RWPE1 (cell line): ENCODE results near the gene LCN6.
"Not testable (repeated sequence)": the region's sequence is repeated elsewhere in the genome, so short reads cannot be mapped to it uniquely, and the experiment has no call there.

ENCODE experiments used
- CTCF ChIA-PET: fragments of 350-600 bp; sonication (Branson Sonifier 250); formaldehyde crosslinking; extraction: SDS; loops from one replicate; lab custom pipeline; 2021; lab: Yijun Ruan, JAX
- POLR2A ChIA-PET: fragments of 400-600 bp; formaldehyde crosslinking; extraction: SDS; loops from one replicate; lab custom pipeline; 2020; ENCODE audit warnings: antibody characterized with exemption; ENCODE audit not compliant: low non-redundant PET; lab: Yijun Ruan, JAX
- DNase-seq: peaks from one replicate; pipeline ENCODE4 v3.0.0; 2012; ENCODE audit warnings: low spot score
- H3K27ac ChIP-seq: fragments of 450-650 bp; 2 replicates; pipeline ENCODE4 v1.5.1; 2017
- TF ChIP-seq, protein P1 (sequence below): fragments of 450-650 bp; conservative IDR thresholded peaks from 2 replicates; pipeline ENCODE4 v1.5.1; 2017; ENCODE audit warnings: low read depth, mild to moderate bottlenecking

LCN6 gene

DNA sequence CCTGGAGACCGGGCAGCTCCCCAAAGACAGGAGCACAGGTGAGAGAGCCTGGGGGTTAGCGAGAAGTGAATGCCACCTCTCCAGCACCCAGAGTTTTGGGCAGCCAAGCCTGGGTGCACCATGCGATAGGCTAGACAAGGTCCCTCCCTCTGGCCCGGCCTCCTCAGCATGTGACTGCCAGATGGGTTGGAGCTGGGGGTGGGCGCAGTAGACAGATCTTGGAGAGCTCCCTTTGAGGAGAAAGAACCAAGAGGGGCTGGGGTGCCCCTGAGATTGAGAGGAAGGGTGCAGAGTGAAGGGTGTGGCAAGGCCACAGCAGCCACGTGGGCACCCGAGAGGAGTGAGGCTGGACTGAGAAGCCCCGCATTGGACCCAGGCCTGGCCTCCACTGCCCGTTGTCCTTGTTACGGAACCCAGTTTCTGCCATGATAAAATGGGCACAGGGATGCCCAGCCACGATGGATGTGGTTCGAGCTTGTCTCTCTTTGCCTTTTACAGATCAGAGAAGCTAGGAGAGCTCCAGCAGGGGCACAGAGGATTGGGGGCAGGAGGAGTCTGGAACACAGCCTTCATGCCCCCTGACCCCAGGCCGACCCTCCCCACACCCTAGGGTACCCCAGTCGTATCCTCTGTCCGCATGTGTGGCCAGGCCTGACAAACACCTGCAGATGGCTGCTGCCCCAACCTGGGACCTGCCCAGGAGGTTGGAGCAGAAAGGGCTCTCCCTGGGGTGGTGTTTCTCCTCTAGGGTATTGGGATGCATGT lies 44.2 kb upstream of the LCN6 start:
- peak overlapping the region; percentile 89 for H3K27ac ChIP-seq
- POLR2A ChIA-PET, result interaction anchor here (1.2 kb wide), 1 partner anchor 14 kb away, joined by 5 read pairs; no protein-coding TSS in a partner anchor
- CTCF ChIA-PET, result interaction anchor here (0.6 to 2.4 kb wide), 7 partner anchors 14 to 97 kb away, joined by 3 to 16 read pairs (median 4); partner anchors contain the start of gene RABL6

DNA sequence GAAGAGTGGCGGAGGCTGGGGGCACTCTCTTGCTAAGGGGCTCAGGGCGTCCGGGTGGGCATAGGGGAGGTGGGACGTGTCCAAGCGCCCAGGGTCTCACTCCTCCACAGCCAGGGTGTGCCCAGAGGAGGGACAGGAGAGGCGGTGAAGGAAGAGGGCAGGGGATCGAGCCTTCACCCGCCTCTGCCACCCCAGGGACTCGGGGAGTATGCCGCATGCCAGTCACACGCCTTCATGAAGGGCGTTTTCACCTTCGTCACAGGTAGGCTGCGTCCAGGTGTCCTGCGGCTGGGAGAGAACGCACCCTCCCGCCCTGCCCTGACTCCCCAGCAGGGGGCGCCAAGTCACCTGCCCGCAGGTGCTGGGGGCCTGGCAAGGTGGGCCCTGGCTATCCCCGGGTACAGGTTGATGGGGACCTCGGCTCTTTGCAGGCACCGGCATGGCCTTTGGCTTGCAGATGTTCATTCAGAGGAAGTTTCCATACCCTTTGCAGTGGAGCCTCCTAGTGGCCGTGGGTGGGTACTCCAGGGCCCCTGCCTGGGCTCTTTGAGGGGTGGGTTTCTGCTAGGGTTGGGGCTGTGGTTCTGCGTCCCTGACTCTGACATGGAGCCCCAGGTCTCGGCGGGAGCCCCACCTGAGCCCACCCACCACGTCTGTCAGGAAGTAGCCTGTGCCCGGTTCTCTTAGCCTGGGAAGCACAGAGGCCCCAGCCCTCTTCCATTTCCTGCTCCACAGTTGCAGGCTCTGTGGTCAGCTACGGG lies 43.4 kb upstream of the LCN6 start:
- TF ChIP-seq, protein P1, sequence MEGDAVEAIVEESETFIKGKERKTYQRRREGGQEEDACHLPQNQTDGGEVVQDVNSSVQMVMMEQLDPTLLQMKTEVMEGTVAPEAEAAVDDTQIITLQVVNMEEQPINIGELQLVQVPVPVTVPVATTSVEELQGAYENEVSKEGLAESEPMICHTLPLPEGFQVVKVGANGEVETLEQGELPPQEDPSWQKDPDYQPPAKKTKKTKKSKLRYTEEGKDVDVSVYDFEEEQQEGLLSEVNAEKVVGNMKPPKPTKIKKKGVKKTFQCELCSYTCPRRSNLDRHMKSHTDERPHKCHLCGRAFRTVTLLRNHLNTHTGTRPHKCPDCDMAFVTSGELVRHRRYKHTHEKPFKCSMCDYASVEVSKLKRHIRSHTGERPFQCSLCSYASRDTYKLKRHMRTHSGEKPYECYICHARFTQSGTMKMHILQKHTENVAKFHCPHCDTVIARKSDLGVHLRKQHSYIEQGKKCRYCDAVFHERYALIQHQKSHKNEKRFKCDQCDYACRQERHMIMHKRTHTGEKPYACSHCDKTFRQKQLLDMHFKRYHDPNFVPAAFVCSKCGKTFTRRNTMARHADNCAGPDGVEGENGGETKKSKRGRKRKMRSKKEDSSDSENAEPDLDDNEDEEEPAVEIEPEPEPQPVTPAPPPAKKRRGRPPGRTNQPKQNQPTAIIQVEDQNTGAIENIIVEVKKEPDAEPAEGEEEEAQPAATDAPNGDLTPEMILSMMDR, result peak; percentile 100
- ChIA-PET CTCF (interaction anchor here (0.7 to 2.4 kb wide), 7 partner anchors 9 to 96 kb away, joined by 3 to 16 read pairs (median 4); partner anchors contain the start of gene RABL6), POLR2A (interaction anchor here (1.2 kb wide), 1 partner anchor 15 kb away, joined by 5 read pairs; no protein-coding TSS in a partner anchor)
- H3K27ac ChIP-seq, result peak overlapping the region; percentile 89
- DNase-seq, result peak; percentile 95

More for the DNA sequence above, 44.2 kb upstream of the LCN6 start:
- no peak for DNase-seq
- TF ChIP-seq, protein P1, result no peak

DNA sequence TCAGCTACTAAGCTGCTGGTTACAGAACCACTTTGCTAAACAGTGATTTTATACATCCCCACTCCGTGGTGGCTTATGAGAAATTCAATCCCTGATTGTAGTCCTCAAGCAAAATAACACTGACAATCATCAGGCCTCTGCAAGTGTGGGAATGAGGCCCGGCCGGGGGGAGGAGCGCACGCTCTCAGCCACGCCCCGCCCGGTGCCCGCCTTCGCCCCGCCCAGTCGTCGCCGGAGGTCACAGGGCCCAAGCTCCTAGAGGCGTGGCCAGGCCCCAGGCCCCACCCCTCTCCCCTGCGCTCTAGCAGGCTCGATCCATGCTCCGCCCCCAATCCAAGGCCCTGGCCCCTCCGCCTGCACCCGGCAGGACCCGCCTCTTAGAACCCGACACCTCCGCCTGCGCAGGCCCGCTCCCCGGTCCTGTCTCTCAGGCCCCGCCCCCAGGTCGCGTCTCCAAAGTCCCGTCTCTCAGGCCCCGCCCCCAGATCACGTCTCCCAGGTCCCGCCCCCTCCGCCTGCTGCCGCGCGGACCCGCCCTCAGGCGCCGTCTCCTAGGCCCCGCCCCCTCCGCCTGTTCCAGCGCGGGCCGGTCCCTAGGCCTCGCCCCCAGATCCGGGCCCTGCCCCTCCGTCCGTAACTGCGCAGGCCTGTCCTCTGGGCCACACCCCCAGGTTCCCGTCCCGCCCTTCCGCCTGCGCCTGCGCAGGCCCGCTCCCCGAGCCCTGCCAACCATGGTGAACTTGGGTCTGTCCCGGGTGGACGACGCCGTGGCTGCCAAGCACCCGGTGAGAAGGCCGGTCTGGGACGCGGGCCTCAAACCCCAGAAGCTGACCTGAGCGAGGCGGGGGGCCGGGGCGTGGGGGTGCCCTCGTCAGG lies 42.6 kb upstream of the LCN6 start, which contains the start of gene TMEM141:
Gene TMEM141, plus strand, starts transcription at position 705 of the 876 bp plus-strand sequence. Its CDS starts 27 bp downstream, at position 732.
- POLR2A ChIA-PET, result interaction anchor here (0.5 to 0.6 kb wide), 2 partner anchors 13 to 95 kb away, joined by 3 read pairs; no protein-coding TSS in a partner anchor
- H3K27ac ChIP-seq, result peak within 1 kb of the TSS; percentile 89
- peak; percentile 100 for DNase-seq
- CTCF ChIA-PET, result interaction anchor here (0.5 to 2.4 kb wide), 5 partner anchors 9 to 156 kb away, joined by 3 to 16 read pairs (median 3); partner anchors contain the start of gene RABL6
- TF ChIP-seq, protein P1, result no peak

DNA sequence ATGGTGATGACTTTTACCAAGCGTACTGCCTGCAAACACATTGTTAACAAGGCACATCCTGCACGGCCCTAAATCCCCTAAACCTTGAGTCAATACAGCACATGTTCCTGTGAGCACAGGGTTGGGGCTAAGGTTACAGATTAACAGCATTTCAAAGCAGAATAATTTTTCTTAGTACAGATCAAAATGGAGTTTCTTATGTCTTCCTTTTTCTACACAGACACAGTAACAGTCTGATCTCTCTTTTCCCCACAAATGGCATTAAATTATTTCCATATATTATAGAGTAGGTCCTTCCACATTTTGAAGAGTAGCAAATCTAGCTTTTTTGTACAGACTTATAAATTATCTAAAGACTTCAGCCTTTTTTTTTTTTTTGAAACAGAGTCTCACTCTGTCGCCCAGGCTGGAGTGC lies 41.2 kb upstream of the LCN6 start:
- ChIA-PET CTCF (no interaction called here), POLR2A (interaction anchor here (0.6 kb wide), 1 partner anchor 15 kb away, joined by 3 read pairs; no protein-coding TSS in a partner anchor)
- no peak for DNase-seq

DNA sequence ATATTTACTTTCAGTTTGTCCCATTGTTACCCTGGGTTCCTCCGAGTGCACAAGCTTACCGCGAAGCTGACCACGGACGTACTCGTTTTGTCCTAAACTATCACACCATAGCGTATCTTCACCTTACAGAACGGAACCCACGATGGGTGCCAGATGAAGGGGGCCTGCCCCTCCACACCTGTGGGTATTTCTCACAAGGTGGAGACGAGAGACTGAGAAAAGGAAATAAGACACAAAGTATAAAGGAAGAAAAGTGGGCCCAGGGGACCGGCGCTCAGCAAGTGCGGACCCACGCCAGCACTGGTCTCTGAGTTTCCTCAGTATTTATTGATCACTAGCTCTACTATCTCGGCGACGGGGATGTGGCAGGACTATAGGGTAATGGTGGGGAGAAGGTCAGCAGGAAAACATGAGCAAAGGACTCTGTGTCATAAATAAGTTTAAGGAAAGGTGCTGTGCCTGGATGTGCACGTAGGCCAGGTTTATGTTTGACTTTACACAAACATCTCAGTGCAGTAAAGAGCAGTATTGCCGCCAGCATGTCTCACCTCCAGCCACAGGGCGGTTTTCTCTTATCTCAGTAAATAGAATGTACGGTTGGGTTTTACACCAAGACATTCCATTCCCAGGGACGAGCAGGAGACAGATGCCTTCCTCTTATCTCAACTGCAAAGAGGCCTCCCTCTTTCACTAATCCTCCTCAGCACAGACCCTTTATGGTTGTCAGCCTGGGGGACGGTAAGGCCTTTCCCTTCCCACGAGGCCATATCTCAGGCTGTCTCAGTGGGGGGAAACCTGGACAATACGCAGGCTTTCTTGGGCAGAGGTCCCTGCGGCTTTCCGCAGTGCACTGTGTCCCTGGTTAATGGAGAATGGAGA lies 40.6 kb upstream of the LCN6 start:
- H3K27ac ChIP-seq, DNase-seq: not testable (repeated sequence)
- ChIA-PET CTCF (interaction anchor here (0.7 to 1.6 kb wide), 5 partner anchors 11 to 275 kb away, joined by 3 to 9 read pairs (median 5); partner anchors contain the start of gene NPDC1), POLR2A (interaction anchor here (0.6 kb wide), 1 partner anchor 15 kb away, joined by 3 read pairs; no protein-coding TSS in a partner anchor)

More for the DNA sequence above, 41.2 kb upstream of the LCN6 start:
- TF ChIP-seq, protein P1, result no peak
- H3K27ac ChIP-seq, result no peak overlapping the region
